PC-9 (cell line): Measurements from ENCODE around the gene C1orf35. TPM values are rescaled to one million over a fixed set of nuclear protein-coding genes. Genes with fewer than 3 reads are reported as not detected.

Source experiments
- BruUV-seq: library from RNA; stranded (reverse); fragments of 400-500 nt; replicated peaks from 2 replicates; lab custom pipeline; 2021; lab: Mats Ljungman, UMichigan
- CTCF ChIA-PET: fragments of 300-600 bp; sonication (Branson Sonifier 250); formaldehyde crosslinking; loops from one replicate; lab custom pipeline; 2022; ENCODE audit warnings: antibody characterized with exemption; lab: Charles Lee
- POLR2A ChIA-PET: fragments of 300-600 bp; sonication (Branson Sonifier 250); formaldehyde crosslinking; loops from one replicate; lab custom pipeline; 2022; ENCODE audit warnings: antibody characterized with exemption; ENCODE audit not compliant: unreplicated experiment; lab: Charles Lee
- DNase-seq, 2 experiments: peaks; one replicate each; pipeline versions ENCODE4 v3.0.0 to v3.0.0-alpha.2; 2015 to 2022; ENCODE audit warnings: mixed read lengths in 1 of 2
- H2AFZ ChIP-seq: fragments of 200-600 bp; sonication (generic); 2 replicates; pipeline ENCODE4 v1.8.1; 2017; ENCODE audit warnings: antibody characterized with exemption
- H3F3A ChIP-seq: fragments of 200-600 bp; sonication (generic); 2 replicates; pipeline ENCODE4 v1.8.1; 2017; ENCODE audit warnings: antibody characterized with exemption, mild to moderate bottlenecking, low read depth; ENCODE audit not compliant: insufficient read depth
- H3K27ac ChIP-seq: fragments of 200-600 bp; sonication (generic); 2 replicates; pipeline ENCODE4 v1.6.1; 2016; ENCODE audit warnings: mixed run types
- H3K27me3 ChIP-seq: fragments of 200-600 bp; sonication (generic); 2 replicates; pipeline ENCODE4 v1.6.1; 2016; ENCODE audit warnings: low read depth, mixed run types; ENCODE audit not compliant: insufficient read depth
- H3K36me3 ChIP-seq: fragments of 200-600 bp; sonication (generic); 2 replicates; pipeline ENCODE4 v1.6.1; 2016; ENCODE audit warnings: low read depth, mixed run types
- H3K4me1 ChIP-seq: fragments of 200-600 bp; sonication (generic); replicated peaks from 2 replicates; pipeline ENCODE4 v1.6.1; 2016; ENCODE audit warnings: mixed run types; ENCODE audit not compliant: insufficient read depth
- H3K4me2 ChIP-seq: fragments of 200-600 bp; sonication (generic); 2 replicates; pipeline ENCODE4 v1.6.1; 2017; ENCODE audit warnings: mixed run types
- H3K4me3 ChIP-seq: fragments of 200-600 bp; sonication (generic); 2 replicates; pipeline ENCODE4 v1.6.1; 2016; ENCODE audit warnings: mixed run types
- H3K79me2 ChIP-seq: fragments of 200-600 bp; sonication (generic); 2 replicates; pipeline ENCODE4 v1.6.1; 2017; ENCODE audit warnings: low read depth, mixed run types
- H3K9me2 ChIP-seq: fragments of 200-600 bp; sonication (generic); 2 replicates; pipeline ENCODE4 v1.8.1; 2017; ENCODE audit warnings: mild to moderate bottlenecking; ENCODE audit not compliant: insufficient read depth
- H3K9me3 ChIP-seq: fragments of 200-600 bp; sonication (generic); 2 replicates; pipeline ENCODE4 v1.8.1; 2016; ENCODE audit warnings: low read depth; ENCODE audit not compliant: insufficient read depth
- H4K20me1 ChIP-seq: fragments of 200-600 bp; sonication (generic); 2 replicates; pipeline ENCODE4 v1.8.1; 2017; ENCODE audit not compliant: insufficient read depth
- EZH2 ChIP-seq: fragments of 200-600 bp; sonication (generic); IDR thresholded peaks from 2 replicates; pipeline ENCODE4 v1.8.0; 2017; ENCODE audit warnings: antibody characterized with exemption, low read depth
- intact Hi-C: fragments of 100-400 bp; cut with micrococcal nuclease; formaldehyde crosslinking; loops from one replicate; pipeline ENCODE4 v1.10.0; 2022; ENCODE audit not compliant: unreplicated experiment
- total RNA-seq: library from RNA; stranded (reverse); gene quantifications from 2 replicates; pipeline ENCODE4 v1.2.3, GENCODE V29; 2021
- TF ChIP-seq, protein P1 (sequence below): fragments of 200-600 bp; sonication (generic); conservative IDR thresholded peaks from 2 replicates; pipeline ENCODE4 v1.6.1; 2017; ENCODE audit warnings: mixed run types, antibody characterized with exemption, mild to moderate bottlenecking, moderate library complexity

The C1orf35 gene
- total RNA-seq, 1 experiment from 2014 or later: 26.4 TPM

GRCh38 chr1:228082918-228083870 is 19.9 kb downstream of the C1orf35 start:
- Histone ChIP-seq H3K27me3 (no peaks in the 10 kb centered on the region), H3K36me3 (peaks cover 20% of the 10 kb centered on the region), H3F3A (peaks cover 44% of the 10 kb centered on the region; the same call in 1 of the 2 replicates), H3K27ac (peak overlapping the region; percentile 78), H3K4me2 (peak overlapping the region; percentile 100), H2AFZ (no peak overlapping the region), H3K4me3 (peak overlapping the region; percentile 100), H3K79me2 (peaks cover 87% of the 10 kb centered on the region), H3K9me2 (no peaks in the 10 kb centered on the region), H3K9me3 (no peaks in the 10 kb centered on the region), H3K4me1 (peaks cover 47% of the 10 kb centered on the region), H4K20me1 (peaks cover 53% of the 10 kb centered on the region)
- no peak for DNase-seq
- intact Hi-C loops: loop anchor here (1.0 to 5.0 kb wide), 3 partner anchors 38 to 321 kb away; partner anchors contain the start of gene WNT3A
- ChIA-PET POLR2A (interaction anchor here (0.6 to 0.9 kb wide), 5 partner anchors 40 to 1144 kb away, joined by 3 to 6 read pairs (median 4); no protein-coding TSS in a partner anchor), CTCF (interaction anchor here (0.5 to 0.9 kb wide), 2 partner anchors 77 to 78 kb away, joined by 3 to 10 read pairs; no protein-coding TSS in a partner anchor)
- TSS peak; percentile 46 for BruUV-seq
- no peak for TF ChIP-seq EZH2
- TF ChIP-seq, protein P1, sequence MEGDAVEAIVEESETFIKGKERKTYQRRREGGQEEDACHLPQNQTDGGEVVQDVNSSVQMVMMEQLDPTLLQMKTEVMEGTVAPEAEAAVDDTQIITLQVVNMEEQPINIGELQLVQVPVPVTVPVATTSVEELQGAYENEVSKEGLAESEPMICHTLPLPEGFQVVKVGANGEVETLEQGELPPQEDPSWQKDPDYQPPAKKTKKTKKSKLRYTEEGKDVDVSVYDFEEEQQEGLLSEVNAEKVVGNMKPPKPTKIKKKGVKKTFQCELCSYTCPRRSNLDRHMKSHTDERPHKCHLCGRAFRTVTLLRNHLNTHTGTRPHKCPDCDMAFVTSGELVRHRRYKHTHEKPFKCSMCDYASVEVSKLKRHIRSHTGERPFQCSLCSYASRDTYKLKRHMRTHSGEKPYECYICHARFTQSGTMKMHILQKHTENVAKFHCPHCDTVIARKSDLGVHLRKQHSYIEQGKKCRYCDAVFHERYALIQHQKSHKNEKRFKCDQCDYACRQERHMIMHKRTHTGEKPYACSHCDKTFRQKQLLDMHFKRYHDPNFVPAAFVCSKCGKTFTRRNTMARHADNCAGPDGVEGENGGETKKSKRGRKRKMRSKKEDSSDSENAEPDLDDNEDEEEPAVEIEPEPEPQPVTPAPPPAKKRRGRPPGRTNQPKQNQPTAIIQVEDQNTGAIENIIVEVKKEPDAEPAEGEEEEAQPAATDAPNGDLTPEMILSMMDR: no peak

DNA sequence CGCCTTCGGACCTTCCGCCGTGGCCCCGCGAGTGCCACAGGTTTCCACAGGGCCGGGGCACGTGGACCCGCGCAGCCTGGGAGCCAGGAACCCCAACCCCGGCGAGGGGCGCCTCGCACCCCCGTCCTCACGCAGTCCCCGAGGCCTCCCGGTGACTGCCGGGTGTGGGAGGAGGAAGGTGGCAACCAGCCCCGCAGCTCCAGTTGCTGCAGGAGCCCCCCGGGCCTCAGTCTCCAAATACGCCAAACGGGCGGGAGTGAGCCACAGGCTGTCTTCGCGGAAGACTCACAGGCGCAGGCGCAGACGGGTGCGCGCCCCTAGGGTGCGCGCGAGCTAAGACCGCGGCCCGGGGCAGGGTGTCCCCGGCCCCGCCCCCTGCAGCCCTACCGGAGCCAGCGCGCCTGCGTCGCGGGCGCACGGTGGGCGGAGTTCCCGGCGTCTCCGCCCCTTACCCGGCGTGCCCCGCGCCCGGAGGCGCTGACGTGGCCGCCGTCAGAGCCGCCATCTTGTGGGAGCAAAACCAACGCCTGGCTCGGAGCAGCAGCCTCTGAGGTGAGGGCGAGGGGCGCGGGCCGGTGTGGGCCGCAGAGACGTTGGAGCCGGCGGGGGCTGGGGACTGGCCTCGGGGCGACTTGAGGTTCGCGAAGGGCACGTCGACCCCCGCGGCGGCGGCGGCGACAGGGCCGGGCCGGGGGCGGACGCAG is 20.8 kb downstream of the C1orf35 start, which contains the start of gene ARF1:
TSS of gene ARF1 (plus strand) at position 495 of the 704 bp plus-strand sequence. CDS start 14,407 bp downstream, outside the sequence.
- Histone ChIP-seq H3K4me1 (peaks cover 39% of the 10 kb centered on the region), H3K9me3 (no peaks in the 10 kb centered on the region), H3K79me2 (peaks cover 78% of the 10 kb centered on the region), H4K20me1 (peaks cover 45% of the 10 kb centered on the region), H3K27me3 (no peaks in the 10 kb centered on the region), H3K36me3 (peaks cover 17% of the 10 kb centered on the region), H3F3A (peaks cover 41% of the 10 kb centered on the region; the same call in 1 of the 2 replicates), H3K9me2 (no peaks in the 10 kb centered on the region), H3K4me3 (peak within 1 kb of the TSS; percentile 100), H3K27ac (peak within 1 kb of the TSS; percentile 78), H2AFZ (peak within 1 kb of the TSS; percentile 91), H3K4me2 (peak within 1 kb of the TSS; percentile 100)
- ChIA-PET POLR2A (interaction anchor here (0.5 to 0.9 kb wide), 7 partner anchors 20 to 1143 kb away, joined by 3 to 5 read pairs (median 4); no protein-coding TSS in a partner anchor), CTCF (interaction anchor here (0.5 to 0.9 kb wide), 2 partner anchors 76 to 77 kb away, joined by 3 to 10 read pairs; no protein-coding TSS in a partner anchor)
- TF ChIP-seq, protein P1: no peak
- TF ChIP-seq EZH2: no peak
- no TSS peak for BruUV-seq
- intact Hi-C loops: loop anchor here (1.0 to 5.0 kb wide), 3 partner anchors 37 to 320 kb away; partner anchors contain the start of gene WNT3A
- peak; percentile 70 to 95 for DNase-seq
